ENCODE data around the gene STAG3.

DNA sequence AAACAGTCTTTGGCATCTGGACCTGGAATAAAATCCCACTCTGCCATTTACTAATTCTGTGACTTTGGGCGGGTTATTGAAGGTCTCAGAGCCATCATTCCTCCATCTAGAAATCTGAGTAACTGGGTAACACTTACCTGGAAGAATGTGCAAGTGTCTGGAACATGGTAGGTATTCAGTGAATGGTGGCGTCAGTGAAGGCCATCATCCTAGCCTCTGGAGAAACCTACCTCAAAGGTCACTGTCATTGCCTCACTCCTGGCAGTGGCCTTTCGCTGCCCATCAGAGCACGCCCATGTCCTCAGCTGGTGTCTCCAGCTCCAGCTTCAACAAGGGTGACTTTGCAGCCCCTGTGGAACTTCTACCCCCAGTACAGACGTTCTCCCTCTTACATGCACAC, 13.8 kb upstream of the STAG3 start:
- TF ChIP-seq POLR2AphosphoS5 (IDR thresholded peaks at IDR 0.05) (no peak), RAD21 (conservative IDR thresholded peaks at IDR 0.05) (no peak), MXI1 (conservative IDR thresholded peaks at IDR 0.05; ENCODE audit: poor library complexity, severe bottlenecking) (no peak), TAF1 (IDR thresholded peaks at IDR 0.05; ENCODE audit: low read depth) (no peak), EZH2 (IDR thresholded peaks at IDR 0.05; ENCODE audit: borderline replicate concordance, insufficient read depth, low read length, poor library complexity, severe bottlenecking) (no peak)
- TF ChIP-seq, protein P1, sequence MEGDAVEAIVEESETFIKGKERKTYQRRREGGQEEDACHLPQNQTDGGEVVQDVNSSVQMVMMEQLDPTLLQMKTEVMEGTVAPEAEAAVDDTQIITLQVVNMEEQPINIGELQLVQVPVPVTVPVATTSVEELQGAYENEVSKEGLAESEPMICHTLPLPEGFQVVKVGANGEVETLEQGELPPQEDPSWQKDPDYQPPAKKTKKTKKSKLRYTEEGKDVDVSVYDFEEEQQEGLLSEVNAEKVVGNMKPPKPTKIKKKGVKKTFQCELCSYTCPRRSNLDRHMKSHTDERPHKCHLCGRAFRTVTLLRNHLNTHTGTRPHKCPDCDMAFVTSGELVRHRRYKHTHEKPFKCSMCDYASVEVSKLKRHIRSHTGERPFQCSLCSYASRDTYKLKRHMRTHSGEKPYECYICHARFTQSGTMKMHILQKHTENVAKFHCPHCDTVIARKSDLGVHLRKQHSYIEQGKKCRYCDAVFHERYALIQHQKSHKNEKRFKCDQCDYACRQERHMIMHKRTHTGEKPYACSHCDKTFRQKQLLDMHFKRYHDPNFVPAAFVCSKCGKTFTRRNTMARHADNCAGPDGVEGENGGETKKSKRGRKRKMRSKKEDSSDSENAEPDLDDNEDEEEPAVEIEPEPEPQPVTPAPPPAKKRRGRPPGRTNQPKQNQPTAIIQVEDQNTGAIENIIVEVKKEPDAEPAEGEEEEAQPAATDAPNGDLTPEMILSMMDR (IDR thresholded peaks at IDR 0.05; ENCODE audit: poor library complexity, severe bottlenecking), result no peak
- TF ChIP-seq, protein P2, sequence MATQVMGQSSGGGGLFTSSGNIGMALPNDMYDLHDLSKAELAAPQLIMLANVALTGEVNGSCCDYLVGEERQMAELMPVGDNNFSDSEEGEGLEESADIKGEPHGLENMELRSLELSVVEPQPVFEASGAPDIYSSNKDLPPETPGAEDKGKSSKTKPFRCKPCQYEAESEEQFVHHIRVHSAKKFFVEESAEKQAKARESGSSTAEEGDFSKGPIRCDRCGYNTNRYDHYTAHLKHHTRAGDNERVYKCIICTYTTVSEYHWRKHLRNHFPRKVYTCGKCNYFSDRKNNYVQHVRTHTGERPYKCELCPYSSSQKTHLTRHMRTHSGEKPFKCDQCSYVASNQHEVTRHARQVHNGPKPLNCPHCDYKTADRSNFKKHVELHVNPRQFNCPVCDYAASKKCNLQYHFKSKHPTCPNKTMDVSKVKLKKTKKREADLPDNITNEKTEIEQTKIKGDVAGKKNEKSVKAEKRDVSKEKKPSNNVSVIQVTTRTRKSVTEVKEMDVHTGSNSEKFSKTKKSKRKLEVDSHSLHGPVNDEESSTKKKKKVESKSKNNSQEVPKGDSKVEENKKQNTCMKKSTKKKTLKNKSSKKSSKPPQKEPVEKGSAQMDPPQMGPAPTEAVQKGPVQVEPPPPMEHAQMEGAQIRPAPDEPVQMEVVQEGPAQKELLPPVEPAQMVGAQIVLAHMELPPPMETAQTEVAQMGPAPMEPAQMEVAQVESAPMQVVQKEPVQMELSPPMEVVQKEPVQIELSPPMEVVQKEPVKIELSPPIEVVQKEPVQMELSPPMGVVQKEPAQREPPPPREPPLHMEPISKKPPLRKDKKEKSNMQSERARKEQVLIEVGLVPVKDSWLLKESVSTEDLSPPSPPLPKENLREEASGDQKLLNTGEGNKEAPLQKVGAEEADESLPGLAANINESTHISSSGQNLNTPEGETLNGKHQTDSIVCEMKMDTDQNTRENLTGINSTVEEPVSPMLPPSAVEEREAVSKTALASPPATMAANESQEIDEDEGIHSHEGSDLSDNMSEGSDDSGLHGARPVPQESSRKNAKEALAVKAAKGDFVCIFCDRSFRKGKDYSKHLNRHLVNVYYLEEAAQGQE (IDR thresholded peaks at IDR 0.05; ENCODE audit: borderline replicate concordance), result no peak
